ENCODE measurements around the gene ZNF724. TPM values are rescaled to one million over a fixed set of nuclear protein-coding genes. Genes with fewer than 3 reads are reported as not detected.
"Not testable (repeated sequence)": the region's sequence is repeated elsewhere in the genome, so short reads cannot be mapped to it uniquely, and the experiment has no call there.

The ZNF724 gene
- total RNA-seq, 4 donors from 2014 or later: 0.57 to 0.94 (median 0.69) TPM; not detected in 1

GRCh38 chr19:23259961-23260360, 9.8 kb upstream of the ZNF724 start:
- no peak overlapping the region for H3K27ac ChIP-seq
- 77 to 82% methylated on average over 2 of the region's 2 CpGs for WGBS, 2 donors (ENCODE audit: low coverage in 1 of 2)
- no peak for TF ChIP-seq POLR2A (IDR thresholded peaks at IDR 0.05)
- TF ChIP-seq CTCF (IDR thresholded peaks at IDR 0.05): no peak
- no peak for TF ChIP-seq EP300 (IDR thresholded peaks at IDR 0.05)
- no peak for TF ChIP-seq POLR2AphosphoS5 (IDR thresholded peaks at IDR 0.05)
- peaks cover 0 to 7% (median 0%) of the 10 kb centered on the region in 3 donors for H3K9me3 ChIP-seq
- H3K27me3 ChIP-seq: no peaks in the 10 kb centered on the region
- peaks cover 0 to 58% of the 10 kb centered on the region in 2 donors for H3K36me3 ChIP-seq
- no peak for ATAC-seq
- no peak overlapping the region for H3K4me3 ChIP-seq
- no peaks in the 10 kb centered on the region for H3K4me1 ChIP-seq

GRCh38 chr19:23255700-23256099, 5.5 kb upstream of the ZNF724 start:
- peaks cover 0 to 30% of the 10 kb centered on the region in 2 donors for H3K36me3 ChIP-seq
- no peak overlapping the region for H3K4me3 ChIP-seq
- H3K27ac ChIP-seq: no peak overlapping the region
- H3K9me3 ChIP-seq: peaks cover 0 to 7% (median 0%) of the 10 kb centered on the region in 3 donors
- WGBS, 2 donors (ENCODE audit: low coverage in 1 of 2): 100% methylated on average over 1 to 3 of the region's 4 CpGs
- TF ChIP-seq POLR2AphosphoS5 (IDR thresholded peaks at IDR 0.05) (no peak), POLR2A (IDR thresholded peaks at IDR 0.05) (no peak), CTCF (IDR thresholded peaks at IDR 0.05) (no peak), EP300 (IDR thresholded peaks at IDR 0.05) (no peak)
- peaks cover 0 to under 1% (median 0%) of the 10 kb centered on the region in 3 donors for H3K4me1 ChIP-seq
- ATAC-seq: no peak
- no peaks in the 10 kb centered on the region for H3K27me3 ChIP-seq

GRCh38 chr19:23254141-23254910, 4.1 kb upstream of the ZNF724 start:
- H3K9me3 ChIP-seq: peaks cover 0 to 7% (median 0%) of the 10 kb centered on the region in 3 donors
- ATAC-seq: no peak
- no peak for TF ChIP-seq CTCF (IDR thresholded peaks at IDR 0.05)
- no peak for TF ChIP-seq POLR2A (IDR thresholded peaks at IDR 0.05)
- no peak for TF ChIP-seq EP300 (IDR thresholded peaks at IDR 0.05)
- TF ChIP-seq POLR2AphosphoS5 (IDR thresholded peaks at IDR 0.05): no peak
- no peaks in the 10 kb centered on the region for H3K27me3 ChIP-seq
- H3K36me3 ChIP-seq: peaks cover 0 to 16% of the 10 kb centered on the region in 2 donors
- H3K27ac ChIP-seq: no peak overlapping the region
- H3K4me3 ChIP-seq: no peak overlapping the region
- H3K4me1 ChIP-seq: peaks cover 0 to 10% (median 4%) of the 10 kb centered on the region in 3 donors
- 49 to 65% methylated on average over 2 to 3 of the region's 5 CpGs for WGBS, 2 donors (ENCODE audit: low coverage in 1 of 2)

GRCh38 chr19:23253256-23253655, 3.1 kb upstream of the ZNF724 start:
- not testable (repeated sequence) for H3K9me3 ChIP-seq, H3K4me3 ChIP-seq, H3K27me3 ChIP-seq, H3K36me3 ChIP-seq, H3K27ac ChIP-seq, ATAC-seq
- H3K4me1 ChIP-seq: peaks cover 0 to 15% (median 6%) of the 10 kb centered on the region in 3 donors
- WGBS, 2 donors (ENCODE audit: low coverage in 1 of 2): 30% methylated on average over 1 of the region's 3 CpGs; no CpG with 5 or more reads in 1 of the 2 donors

GRCh38 chr19:23241419-23241818, 8.8 kb downstream of the ZNF724 start:
- TF ChIP-seq POLR2A (IDR thresholded peaks at IDR 0.05) (no peak), CTCF (IDR thresholded peaks at IDR 0.05) (no peak), EP300 (IDR thresholded peaks at IDR 0.05) (no peak), POLR2AphosphoS5 (IDR thresholded peaks at IDR 0.05) (no peak)
- Histone ChIP-seq H3K4me1 (no peaks in the 10 kb centered on the region), H3K36me3 (peaks cover 0 to 14% of the 10 kb centered on the region in 2 donors), H3K27ac (no peak overlapping the region), H3K9me3 (peaks cover 0 to 16% (median 0%) of the 10 kb centered on the region in 3 donors), H3K27me3 (no peaks in the 10 kb centered on the region), H3K4me3 (no peak overlapping the region)
- ATAC-seq: no peak
- WGBS, 2 donors (ENCODE audit: low coverage in 1 of 2): 100% methylated on average over 1 of the region's 1 CpG
